SK-N-SH (cell line): ENCODE results near the gene ATP6V0B.

Experiments
- CHD2 ChIP-seq: fragments of 150-350 bp; IDR thresholded peaks from 2 replicates; pipeline ENCODE4 v1.6.1; 2018; ENCODE audit warnings: low read length; ENCODE audit not compliant: partially characterized antibody
- CTCF ChIP-seq: fragments of 200-600 bp; sonication (generic); IDR thresholded peaks from 2 replicates; pipeline ENCODE4 v1.6.1; 2017; ENCODE audit warnings: antibody characterized with exemption, mild to moderate bottlenecking, moderate library complexity
- EP300 ChIP-seq, 2 experiments: IDR thresholded peaks; 2 replicates each; pipeline versions ENCODE4 v1.4.0 to v1.6.1; 2012; ENCODE audit warnings: borderline replicate concordance in 1 of 2, low read depth in 1 of 2, low read length in 1 of 2
- EZH2phosphoT487 ChIP-seq: fragments of 200-600 bp; sonication (generic); IDR thresholded peaks from 2 replicates; pipeline ENCODE4 v1.6.1; 2017; ENCODE audit warnings: low read depth, mixed run types, mild to moderate bottlenecking, antibody characterized with exemption, moderate library complexity, borderline replicate concordance
- JUND ChIP-seq: IDR thresholded peaks from 2 replicates; pipeline ENCODE4 v1.4.0; 2012
- MAX ChIP-seq: IDR thresholded peaks from 2 replicates; pipeline ENCODE4 v1.4.0; 2012; ENCODE audit warnings: low read depth
- SMC3 ChIP-seq: IDR thresholded peaks from 2 replicates; pipeline ENCODE4 v1.6.1; 2012; ENCODE audit warnings: low read depth, low read length, improper control_type of control experiment

- TF ChIP-seq CTCF: peak; percentile 30
- no peak for TF ChIP-seq MAX
- no peak for TF ChIP-seq EP300 (IDR thresholded peaks at IDR 0.05; ENCODE audit: borderline replicate concordance in 1 of 2, low read depth in 1 of 2, low read length in 1 of 2)
- TF ChIP-seq CHD2: no peak
- no peak for TF ChIP-seq JUND
- TF ChIP-seq EZH2phosphoT487: no peak
- no peak for TF ChIP-seq SMC3
Measured at GRCh38 chr1:44002606-44003157, 27.9 kb downstream of the ATP6V0B start.
